HG02973 (cell line): ENCODE results near the gene SEC14L6.

Experiments used
- ATAC-seq: cut with Tn5 transposase; IDR thresholded peaks from one replicate; pipeline ENCODE4 v1.9.1; 2021; ENCODE audit warnings: moderate library complexity; ENCODE audit not compliant: unreplicated experiment

SEC14L6 gene

DNA sequence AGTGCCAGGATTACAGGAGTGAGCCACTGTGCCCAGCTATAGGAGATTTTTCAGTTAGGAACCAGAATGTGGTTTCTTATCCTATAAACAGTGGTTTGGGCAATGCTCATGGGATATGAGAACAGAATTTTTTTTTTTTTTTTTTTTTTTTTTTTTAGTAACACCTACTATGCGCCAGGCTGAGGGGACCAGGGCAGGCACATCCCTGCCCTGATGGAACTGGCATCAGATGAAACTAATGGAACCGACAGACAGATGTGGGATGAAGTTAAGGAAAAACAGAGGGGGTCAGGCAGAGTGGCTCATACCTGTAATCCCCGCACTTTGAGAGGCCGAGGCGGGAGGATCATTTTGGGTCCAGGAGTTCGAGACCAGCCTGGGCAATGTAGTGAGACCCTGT lies 45.9 kb downstream of the SEC14L6 start:
- no peak for ATAC-seq

DNA sequence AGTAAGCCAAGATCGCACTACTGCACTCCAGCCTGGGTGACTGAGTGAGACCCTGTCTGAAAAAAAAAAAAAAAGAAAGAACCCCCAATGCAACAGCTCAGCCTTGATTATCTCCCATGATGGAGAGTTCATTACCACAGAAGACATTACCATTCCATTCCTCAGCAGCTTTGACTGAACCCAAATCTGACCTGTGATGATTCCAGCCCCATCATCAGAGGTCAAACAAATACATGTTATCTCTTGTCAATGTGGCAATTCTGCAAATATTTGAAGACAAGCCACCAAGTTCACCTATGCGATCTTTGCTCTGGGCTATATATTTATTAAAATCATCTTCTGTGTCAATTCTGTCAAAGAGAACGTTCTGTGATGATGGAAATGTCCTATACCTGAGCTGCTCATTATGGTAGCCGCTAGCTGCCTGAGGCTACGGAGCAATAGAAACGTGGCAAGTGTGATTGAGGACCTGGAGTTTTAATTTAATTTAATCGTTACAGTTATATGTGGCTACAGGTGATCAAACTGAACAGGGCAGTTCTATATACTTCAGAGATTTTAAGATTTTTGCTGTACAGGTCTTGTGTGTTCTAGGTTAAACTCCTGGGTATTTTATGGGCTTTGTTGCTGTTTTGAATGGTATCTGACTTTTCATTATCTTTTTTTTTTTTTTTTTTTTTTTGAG lies 48.9 kb downstream of the SEC14L6 start:
- no peak for ATAC-seq

DNA sequence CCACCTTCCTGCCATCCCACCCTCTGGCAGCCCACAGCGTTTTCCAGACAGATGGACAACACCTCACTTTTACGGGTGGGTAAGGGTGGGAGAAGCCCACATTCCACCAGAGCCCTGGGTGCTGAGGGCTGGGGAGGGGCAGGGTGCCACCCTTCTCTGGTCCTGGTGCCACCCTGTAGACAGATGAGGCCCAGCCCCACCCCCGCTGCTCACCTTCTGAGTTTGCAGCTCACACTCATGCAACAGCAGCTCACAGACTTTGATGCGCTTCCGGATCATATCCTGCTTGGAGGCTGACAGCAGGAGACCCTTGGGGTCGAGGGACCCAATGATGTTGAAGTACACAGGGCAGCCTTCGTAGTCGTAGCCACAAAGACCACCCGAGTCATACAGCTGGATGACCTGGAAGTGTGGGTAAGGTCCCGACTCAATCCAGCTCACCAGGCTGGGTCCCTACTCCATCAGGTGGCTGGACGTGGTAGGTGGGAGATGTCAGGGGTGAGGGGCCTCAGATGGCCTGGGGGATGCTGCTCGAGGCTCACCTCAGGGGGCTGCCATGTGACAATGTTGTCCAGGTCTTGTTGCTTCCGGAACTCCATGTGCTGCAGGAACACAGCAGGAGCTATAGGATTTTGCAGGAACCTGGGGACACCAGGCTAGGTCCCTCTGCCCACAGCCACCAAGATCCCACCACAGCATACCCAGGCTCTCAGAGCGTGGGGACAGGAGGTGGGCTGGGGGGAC lies 51.3 kb downstream of the SEC14L6 start:
- no peak for ATAC-seq

DNA sequence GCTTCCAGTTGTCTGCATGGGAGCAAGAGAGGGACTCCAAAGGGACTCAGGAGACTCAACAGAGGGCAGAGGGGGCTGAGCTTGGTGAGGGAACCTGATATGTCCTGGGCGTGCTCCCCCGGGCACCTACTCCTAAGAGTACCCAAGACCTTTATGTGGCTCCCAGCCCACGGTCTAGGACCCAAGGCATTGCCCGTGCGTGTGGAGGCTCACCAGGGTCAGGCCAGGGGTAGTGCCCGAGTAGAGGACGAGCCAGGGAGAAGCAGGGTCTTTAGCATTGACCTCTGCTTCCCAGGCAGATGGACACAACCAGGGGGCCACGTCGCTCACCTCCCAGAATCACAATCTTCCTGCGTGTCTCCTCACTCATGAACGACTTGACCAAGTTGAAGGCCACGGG lies 54.4 kb downstream of the SEC14L6 start:
- ATAC-seq = no peak

DNA sequence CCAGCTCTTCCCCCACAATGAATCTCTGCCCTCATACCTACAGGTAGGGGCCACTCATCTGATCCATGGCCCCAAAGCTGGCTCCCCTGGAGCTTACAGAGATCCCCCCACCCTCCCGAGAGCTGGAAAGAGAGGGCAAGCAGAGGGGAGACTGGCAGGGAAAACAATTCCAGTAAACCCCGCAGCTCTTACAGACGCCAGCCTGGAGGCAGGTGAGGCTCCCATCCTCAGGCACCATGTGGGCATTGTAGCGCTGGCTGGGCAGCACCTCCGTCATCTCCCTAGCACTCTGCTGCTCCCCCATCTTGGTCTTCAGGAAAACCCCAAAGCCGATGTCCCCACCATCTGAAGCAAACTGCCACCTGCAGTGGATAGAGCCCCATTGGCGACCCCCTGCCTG lies 55.2 kb downstream of the SEC14L6 start:
- ATAC-seq = no peak

DNA sequence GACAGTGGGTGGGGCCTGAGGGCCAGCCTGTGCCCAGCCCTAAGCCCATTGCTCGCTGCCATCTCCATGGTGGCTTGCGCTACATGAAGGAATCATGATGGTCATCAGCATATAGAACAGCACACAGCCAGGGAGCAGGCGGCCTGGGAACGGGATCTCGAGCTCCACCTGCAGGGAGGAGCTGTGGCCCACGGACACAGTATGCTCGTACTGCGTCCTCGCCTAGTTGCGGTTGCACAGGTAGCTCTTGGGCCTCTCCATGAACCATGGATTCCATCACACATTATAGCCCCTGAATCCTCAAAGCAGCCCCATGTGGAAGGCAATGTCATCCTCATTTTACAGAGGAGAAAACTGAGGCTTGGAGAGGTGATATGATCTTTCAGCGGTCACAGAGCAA lies 56.1 kb downstream of the SEC14L6 start:
- no peak for ATAC-seq

DNA sequence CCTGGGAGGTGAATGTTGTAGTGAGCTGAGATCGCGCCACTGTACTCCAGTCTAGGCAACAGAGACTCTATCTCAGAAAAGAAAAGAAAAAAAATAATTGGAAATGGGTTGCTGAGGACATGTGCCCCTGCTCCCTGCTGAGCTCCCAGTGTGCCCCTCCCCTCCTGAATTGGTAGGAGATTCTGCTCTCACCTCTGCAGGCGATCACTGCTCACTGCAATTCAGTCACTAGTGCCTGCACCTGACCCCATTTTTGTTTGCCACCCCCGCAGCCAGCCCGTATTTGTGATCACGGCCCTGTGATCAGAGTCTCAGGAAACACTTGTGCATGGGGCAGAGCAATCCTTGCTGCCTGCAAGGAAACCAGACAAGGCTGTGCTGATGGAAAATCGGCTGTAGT lies 58.4 kb downstream of the SEC14L6 start:
- ATAC-seq = no peak

DNA sequence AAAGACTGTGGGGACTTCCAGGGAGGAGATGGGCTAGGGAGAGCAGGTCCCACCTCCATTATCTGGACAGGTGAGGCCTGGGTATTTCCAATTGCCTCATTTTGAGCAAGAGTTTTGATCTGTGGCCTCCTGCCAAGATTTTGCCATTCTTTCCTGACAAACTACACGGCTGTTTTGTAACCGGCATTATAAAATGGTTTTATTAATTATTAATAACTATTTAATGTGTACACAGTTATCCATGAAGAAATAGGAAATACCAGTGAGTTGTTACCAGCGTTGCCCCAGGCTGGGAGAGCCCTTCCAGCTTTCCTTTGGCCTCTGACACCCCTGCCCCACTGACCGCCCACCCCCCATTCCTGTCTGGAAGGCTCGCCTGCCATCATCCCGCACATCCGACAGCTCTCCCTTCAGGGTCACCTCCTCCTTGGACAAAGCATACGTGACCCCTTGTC lies 59.9 kb downstream of the SEC14L6 start:
- no peak for ATAC-seq

DNA sequence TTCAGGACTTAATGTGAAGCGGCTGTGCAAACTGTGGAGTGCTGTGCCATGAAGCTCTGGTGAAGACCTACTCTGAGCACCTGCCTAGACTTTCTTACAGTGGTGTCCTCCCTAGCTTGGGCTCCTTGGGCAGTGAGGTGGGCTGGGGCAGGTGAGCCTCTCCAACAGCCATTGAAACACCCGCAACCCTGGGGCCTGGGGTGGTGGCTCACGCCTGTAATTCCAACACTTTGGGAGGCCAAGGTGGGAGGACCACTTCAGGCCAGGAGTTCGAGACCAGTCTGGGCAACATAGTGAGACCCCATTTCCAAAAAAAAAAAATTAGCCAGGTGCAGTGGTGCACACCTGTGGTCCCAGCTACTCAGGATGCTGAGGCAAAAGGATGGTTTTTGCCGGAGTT lies 60.4 kb downstream of the SEC14L6 start:
- ATAC-seq = no peak

DNA sequence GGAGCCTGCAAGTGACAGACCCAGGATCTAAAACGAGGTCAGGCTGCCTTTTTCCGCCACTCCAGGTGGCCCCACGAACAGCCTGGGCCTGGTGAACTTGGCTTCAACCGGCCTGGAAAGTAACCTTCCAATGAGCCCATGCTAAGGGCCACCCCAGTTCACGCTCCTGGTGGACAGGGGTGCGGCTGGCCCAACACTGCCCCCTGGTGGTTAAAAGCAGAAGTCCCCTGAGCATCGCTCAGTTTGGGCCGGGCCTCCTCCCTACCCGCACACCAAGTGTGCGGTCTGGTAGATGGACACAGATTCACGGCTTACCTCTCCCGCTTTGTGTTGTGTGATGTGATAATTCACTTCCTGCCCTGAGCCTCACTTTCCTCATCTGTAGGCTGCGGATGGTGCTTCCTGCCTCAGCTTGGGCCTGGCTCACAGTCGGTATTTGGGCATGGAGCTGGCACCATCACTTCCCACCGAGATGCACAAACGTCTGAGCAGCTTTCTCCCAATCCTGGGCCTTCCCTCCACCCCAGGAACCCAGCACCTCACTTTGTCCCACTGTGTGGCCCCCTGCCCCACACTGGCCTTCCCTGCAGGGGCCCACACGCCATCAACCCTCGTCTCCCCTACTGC lies 61.1 kb downstream of the SEC14L6 start:
- ATAC-seq = no peak

DNA sequence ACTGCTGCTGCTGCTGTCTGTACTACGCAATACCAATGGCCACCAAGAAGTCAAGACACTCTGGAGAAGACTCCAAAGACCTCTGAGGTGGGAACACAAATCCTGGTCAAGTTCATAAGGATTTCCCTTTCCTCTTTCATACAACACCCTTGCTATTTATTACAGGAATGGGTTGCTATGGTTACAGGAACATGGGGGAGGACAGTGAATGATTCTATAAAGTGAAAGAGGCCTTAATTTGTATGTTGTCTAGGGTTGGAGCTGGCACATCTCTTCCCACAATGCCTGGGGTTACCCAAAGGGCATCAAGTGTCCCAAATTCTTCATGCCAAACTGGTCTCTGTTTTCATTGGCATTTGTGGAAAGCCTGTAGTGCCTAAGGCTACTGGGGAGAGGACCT lies 63.4 kb downstream of the SEC14L6 start:
- no peak for ATAC-seq

DNA sequence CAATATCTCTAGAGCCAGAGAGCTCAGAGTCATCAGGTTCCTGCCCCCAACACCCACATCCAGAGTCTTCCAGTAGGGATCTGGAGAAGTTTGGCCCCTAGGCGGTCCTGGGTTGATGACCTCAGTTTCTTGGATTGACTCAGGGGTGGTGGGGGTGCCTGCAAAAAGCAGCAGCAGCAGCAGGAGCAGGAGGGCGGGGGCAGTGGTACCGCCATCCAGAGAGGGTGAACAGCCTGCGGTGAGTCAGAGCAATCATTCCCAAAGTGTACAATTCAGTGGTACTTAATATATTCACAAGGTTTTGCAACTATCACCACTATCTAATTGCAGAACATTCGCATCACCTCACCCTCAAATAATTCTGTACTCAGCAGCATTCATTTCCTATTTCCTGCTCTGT lies 64.8 kb downstream of the SEC14L6 start:
- no peak for ATAC-seq

DNA sequence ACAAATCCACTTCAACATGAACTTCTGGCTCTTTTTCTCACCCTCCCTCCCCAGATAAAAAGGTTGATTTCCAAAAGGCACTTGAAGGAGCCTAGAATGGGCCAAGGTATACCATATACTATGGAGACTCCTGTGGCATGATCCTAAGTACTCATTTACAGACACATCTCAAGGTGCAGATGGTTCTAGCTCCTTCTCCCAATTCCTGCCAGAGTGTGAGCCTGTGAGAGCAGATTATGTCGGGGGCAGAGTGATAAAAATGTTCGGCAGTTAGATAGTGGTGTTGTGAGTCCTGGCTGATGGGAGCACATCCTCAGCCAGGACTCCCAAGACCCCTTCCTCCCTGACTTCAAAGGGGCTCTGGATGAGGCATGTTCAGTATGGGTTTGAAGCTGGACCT lies 66.6 kb downstream of the SEC14L6 start:
- ATAC-seq = no peak

DNA sequence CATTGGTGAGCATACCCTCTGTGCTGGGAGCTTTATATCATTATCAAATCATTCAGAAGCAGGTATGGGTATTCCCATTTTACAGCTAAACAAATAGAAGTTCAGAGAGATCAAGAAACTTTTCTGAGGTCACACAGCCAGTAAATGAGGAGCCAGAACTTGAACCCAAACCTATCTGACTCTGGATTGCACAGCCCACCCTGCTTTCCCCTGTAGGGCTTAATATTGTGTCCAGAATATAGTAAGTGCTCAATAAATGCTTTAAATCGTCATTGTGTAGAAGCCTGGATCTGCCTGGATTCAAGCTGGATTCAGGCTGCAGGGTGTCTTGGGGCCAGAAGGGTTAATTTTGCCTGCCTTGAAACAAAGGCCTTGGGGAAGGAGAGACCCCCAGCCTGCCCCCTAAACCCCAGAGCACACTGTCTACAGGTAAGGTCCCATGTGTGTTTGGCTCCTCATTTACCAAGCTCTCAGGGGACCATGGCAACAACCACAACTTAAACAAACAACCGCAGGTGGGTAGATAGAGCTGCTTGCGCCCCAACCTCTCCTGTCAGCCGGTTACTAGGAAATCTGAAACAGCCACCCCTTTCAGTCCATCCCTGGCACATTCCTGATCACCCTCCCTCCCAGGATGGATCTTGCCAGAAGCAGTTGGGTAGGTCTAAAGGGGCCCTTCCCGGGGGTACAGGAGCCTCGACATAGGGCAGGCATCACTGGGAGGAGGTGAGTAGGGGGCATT lies 71.7 kb downstream of the SEC14L6 start:
- ATAC-seq = no peak

DNA sequence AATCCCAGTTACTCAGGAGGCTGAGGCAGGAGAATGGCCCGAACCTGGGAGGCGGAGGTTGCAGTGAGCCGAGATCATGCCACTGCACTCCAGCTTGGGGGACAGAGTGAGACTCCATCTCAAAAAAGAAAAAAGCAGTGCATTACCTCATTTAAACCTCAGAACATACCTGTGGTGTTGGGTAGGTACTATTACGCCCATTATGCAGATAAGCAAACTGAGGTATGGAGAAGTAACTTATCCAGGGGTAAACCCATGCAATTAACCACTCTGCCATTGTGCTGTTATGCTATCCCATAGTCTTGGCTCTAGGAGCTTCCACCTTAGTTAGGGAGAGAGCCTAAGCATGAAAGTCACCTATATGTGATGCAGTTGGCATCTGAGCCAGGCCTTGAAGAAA lies 72.4 kb downstream of the SEC14L6 start:
- no peak for ATAC-seq

DNA sequence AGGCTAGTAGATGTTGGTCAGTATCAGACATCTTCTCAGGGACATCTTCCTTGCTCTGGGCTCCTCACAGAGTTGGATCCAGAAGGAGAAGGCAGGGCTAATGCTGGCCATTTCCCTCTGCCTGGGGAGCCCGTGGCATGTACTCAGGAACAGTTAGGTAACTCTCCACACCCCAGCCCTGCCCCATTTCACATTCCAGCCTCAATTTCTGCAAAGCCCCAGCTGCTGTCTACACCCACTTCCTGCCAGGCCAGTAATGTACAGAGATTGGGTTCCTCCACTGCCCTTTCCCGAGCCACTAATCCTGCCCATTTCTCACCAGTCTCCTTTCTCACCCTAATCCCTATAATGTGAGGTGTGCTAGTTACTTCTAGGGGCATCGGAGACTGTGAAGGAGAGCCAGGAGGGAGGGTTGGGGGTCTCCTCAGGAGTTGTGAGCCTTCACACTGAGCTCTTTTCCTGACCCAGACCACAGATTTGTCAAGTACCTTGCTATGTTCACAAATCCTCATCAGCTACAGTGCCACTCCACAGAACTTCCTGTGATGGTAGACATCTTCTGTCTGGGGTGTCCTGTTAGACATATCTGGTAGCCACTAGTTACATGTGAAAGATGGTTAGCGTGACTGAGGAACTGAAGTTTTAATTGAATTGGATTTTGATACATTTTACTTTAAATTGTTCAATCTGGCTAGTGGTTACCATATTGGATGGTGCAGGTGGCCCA lies 73.4 kb downstream of the SEC14L6 start:
- ATAC-seq = no peak
